HepG2 (cell line): ENCODE measurements around the gene TMEM260.

Source experiments
- CHD4 ChIP-seq: fragments of 200-600 bp; sonication (generic); IDR thresholded peaks from 2 replicates; pipeline ENCODE4 v1.7.0; 2017; ENCODE audit warnings: mild to moderate bottlenecking, low read length, borderline replicate concordance
- GATAD2A ChIP-seq: IDR thresholded peaks from 2 replicates; pipeline ENCODE4 v1.6.1; 2016
- HMGA1 ChIP-seq: sonication (generic); formaldehyde crosslinking; conservative IDR thresholded peaks from 2 replicates; pipeline ENCODE4 v1.4.0; 2020; ENCODE audit warnings: missing genetic modification reagents
- PCBP2 ChIP-seq: fragments of 200-400 bp; formaldehyde crosslinking; optimal IDR thresholded peaks from 2 replicates; pipeline ENCODE3; 2018; ENCODE audit warnings: low read length, low read depth; ENCODE audit not compliant: poor library complexity, severe bottlenecking
- POLR2A ChIP-seq, 2 experiments: IDR thresholded peaks; 2 replicates each; pipeline ENCODE4 v1.6.1; 2011; ENCODE audit warnings: low read depth in 2 of 2, low read length in 2 of 2, mild to moderate bottlenecking in 1 of 2, moderate library complexity in 1 of 2; ENCODE audit not compliant: insufficient read depth in 1 of 2
- ZBTB1 ChIP-seq: sonication (generic); formaldehyde crosslinking; IDR thresholded peaks from 2 replicates; pipeline ENCODE4 v1.4.0; 2020; ENCODE audit warnings: missing genetic modification reagents, borderline replicate concordance
- ZBTB7A ChIP-seq: sonication (generic); formaldehyde crosslinking; IDR thresholded peaks from 2 replicates; pipeline ENCODE4 v1.8.0; 2022; ENCODE audit warnings: mild to moderate bottlenecking, missing genetic modification reagents
- ZFP62 ChIP-seq: sonication (generic); formaldehyde crosslinking; IDR thresholded peaks from 2 replicates; pipeline ENCODE4 v1.4.0; 2020; ENCODE audit warnings: missing genetic modification reagents
- TF ChIP-seq, protein P1 (sequence below): sonication (generic); formaldehyde crosslinking; IDR thresholded peaks from 2 replicates; pipeline ENCODE4 v1.4.0; 2020; ENCODE audit warnings: missing genetic modification reagents
- TF ChIP-seq, protein P2 (sequence below), 2 experiments: sonication (generic) in 1 of 2; formaldehyde crosslinking in 1 of 2; IDR thresholded peaks; 2 replicates each; pipeline versions ENCODE4 v1.6.1 to v1.9.0; 2014 to 2022; ENCODE audit warnings: antibody characterized with exemption in 1 of 2, borderline replicate concordance in 1 of 2, inconsistent platforms in 1 of 2, low read depth in 1 of 2, missing genetic modification reagents in 1 of 2
- TF ChIP-seq, protein P3 (sequence below): sonication (generic); formaldehyde crosslinking; IDR thresholded peaks from 2 replicates; pipeline ENCODE4 v1.5.0; 2020; ENCODE audit warnings: missing genetic modification reagents
- TF ChIP-seq, protein P4 (sequence below): sonication (generic); formaldehyde crosslinking; IDR thresholded peaks from 2 replicates; pipeline ENCODE4 v1.5.0; 2020; ENCODE audit warnings: mild to moderate bottlenecking, missing genetic modification reagents, moderate library complexity

DNA sequence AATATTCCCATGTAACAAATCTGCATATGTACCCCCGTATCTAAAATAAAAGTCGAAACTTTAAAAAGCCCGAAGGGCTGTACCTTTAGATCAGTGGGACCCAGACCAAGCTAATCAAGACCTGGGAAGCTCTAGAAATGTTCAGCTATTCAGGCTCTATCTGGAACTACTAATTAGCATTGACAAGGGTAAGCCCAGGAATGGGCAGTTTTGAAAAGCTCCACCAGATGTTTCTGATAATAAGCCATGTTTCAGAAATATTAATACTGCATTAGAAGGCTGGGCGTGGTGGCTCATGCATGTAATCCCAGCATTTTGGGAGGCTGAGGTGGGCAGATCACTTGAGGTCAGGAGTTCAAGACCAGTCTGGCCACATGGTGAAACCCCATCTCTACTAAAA lies 20.4 kb upstream of the TMEM260 start:
- TF ChIP-seq PCBP2: no peak
- TF ChIP-seq, protein P1, sequence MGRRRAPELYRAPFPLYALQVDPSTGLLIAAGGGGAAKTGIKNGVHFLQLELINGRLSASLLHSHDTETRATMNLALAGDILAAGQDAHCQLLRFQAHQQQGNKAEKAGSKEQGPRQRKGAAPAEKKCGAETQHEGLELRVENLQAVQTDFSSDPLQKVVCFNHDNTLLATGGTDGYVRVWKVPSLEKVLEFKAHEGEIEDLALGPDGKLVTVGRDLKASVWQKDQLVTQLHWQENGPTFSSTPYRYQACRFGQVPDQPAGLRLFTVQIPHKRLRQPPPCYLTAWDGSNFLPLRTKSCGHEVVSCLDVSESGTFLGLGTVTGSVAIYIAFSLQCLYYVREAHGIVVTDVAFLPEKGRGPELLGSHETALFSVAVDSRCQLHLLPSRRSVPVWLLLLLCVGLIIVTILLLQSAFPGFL (CRISPR knock-in tag): no peak
- no peak for TF ChIP-seq POLR2A (IDR thresholded peaks at IDR 0.05; ENCODE audit: insufficient read depth in 1 of 2, low read depth in 2 of 2, low read length in 2 of 2)
- no peak for TF ChIP-seq ZBTB7A (CRISPR knock-in tag)
- no peak for TF ChIP-seq ZFP62
- no peak for TF ChIP-seq HMGA1
- TF ChIP-seq, protein P2, sequence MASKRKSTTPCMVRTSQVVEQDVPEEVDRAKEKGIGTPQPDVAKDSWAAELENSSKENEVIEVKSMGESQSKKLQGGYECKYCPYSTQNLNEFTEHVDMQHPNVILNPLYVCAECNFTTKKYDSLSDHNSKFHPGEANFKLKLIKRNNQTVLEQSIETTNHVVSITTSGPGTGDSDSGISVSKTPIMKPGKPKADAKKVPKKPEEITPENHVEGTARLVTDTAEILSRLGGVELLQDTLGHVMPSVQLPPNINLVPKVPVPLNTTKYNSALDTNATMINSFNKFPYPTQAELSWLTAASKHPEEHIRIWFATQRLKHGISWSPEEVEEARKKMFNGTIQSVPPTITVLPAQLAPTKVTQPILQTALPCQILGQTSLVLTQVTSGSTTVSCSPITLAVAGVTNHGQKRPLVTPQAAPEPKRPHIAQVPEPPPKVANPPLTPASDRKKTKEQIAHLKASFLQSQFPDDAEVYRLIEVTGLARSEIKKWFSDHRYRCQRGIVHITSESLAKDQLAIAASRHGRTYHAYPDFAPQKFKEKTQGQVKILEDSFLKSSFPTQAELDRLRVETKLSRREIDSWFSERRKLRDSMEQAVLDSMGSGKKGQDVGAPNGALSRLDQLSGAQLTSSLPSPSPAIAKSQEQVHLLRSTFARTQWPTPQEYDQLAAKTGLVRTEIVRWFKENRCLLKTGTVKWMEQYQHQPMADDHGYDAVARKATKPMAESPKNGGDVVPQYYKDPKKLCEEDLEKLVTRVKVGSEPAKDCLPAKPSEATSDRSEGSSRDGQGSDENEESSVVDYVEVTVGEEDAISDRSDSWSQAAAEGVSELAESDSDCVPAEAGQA (IDR thresholded peaks at IDR 0.05; ENCODE audit: low read depth): no peak
- TF ChIP-seq, protein P2 (CRISPR knock-in tag; IDR thresholded peaks at IDR 0.05; ENCODE audit: borderline replicate concordance): no peak
- TF ChIP-seq, protein P3, sequence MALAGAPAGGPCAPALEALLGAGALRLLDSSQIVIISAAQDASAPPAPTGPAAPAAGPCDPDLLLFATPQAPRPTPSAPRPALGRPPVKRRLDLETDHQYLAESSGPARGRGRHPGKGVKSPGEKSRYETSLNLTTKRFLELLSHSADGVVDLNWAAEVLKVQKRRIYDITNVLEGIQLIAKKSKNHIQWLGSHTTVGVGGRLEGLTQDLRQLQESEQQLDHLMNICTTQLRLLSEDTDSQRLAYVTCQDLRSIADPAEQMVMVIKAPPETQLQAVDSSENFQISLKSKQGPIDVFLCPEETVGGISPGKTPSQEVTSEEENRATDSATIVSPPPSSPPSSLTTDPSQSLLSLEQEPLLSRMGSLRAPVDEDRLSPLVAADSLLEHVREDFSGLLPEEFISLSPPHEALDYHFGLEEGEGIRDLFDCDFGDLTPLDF (CRISPR knock-in tag): no peak
- TF ChIP-seq ZBTB1 (CRISPR knock-in tag): no peak
- TF ChIP-seq GATAD2A (CRISPR knock-in tag): no peak
- no peak for TF ChIP-seq CHD4
- TF ChIP-seq, protein P4, sequence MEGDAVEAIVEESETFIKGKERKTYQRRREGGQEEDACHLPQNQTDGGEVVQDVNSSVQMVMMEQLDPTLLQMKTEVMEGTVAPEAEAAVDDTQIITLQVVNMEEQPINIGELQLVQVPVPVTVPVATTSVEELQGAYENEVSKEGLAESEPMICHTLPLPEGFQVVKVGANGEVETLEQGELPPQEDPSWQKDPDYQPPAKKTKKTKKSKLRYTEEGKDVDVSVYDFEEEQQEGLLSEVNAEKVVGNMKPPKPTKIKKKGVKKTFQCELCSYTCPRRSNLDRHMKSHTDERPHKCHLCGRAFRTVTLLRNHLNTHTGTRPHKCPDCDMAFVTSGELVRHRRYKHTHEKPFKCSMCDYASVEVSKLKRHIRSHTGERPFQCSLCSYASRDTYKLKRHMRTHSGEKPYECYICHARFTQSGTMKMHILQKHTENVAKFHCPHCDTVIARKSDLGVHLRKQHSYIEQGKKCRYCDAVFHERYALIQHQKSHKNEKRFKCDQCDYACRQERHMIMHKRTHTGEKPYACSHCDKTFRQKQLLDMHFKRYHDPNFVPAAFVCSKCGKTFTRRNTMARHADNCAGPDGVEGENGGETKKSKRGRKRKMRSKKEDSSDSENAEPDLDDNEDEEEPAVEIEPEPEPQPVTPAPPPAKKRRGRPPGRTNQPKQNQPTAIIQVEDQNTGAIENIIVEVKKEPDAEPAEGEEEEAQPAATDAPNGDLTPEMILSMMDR (CRISPR knock-in tag): no peak
